ENCODE data around the gene ZFHX3. TPM values are rescaled to one million over a fixed set of nuclear protein-coding genes. Genes with fewer than 3 reads are reported as not detected.

Gene ZFHX3
- total RNA-seq, 1 experiment from 2014 or later, result 1.5 TPM

DNA sequence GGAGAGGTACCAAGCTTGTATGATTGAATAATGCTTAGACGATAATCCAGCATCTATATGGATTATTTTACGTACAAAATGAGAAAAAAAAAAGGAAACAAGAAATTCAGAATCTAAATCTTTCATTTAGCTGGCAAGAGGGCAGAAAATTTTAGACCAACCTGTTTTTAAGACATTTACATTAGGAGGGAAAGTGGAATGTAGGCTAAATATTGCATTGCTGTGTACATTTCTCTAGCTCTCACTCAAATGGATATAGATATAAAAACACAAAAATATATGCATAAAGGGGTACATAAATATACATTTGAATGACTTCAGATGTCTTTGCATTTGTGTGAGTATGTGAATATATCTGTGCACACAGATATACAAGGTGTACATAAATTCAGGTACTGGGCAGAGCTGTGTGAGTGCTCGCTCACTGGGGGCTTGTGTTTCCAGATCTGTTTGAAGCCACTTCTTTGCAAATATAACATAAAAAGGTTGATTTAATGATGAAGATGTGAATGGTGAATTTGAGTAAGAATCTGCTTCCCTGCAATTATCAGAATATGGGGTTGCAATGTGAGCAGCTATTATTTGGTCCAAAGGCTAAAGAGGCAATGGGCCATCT is 14.2 kb upstream of the ZFHX3 start:
- peaks cover 58 to 67% of the 10 kb centered on the region in 2 experiments for H3K4me1 Mint-ChIP-seq
- Histone ChIP-seq H2AK5ac (ENCODE audit: insufficient read length, low read length) (no peak overlapping the region), H3K56ac (ENCODE audit: insufficient read length, low read depth, low read length) (no peak overlapping the region), H3T11ph (ENCODE audit: low read length) (no peak overlapping the region), H2BK20ac (ENCODE audit: low read depth, low read length, poor library complexity, severe bottlenecking) (no peak overlapping the region), H4K91ac (ENCODE audit: insufficient read length, low read depth, low read length) (no peak overlapping the region), H3K79me2 (ENCODE audit: insufficient read depth, low read length) (no peaks in the 10 kb centered on the region), H3K23ac (ENCODE audit: insufficient read length, low read depth, low read length) (no peak overlapping the region), H2BK120ac (ENCODE audit: low read depth, low read length, poor library complexity, severe bottlenecking) (no peak overlapping the region), H3K9me3 (ENCODE audit: control insufficient read depth, low read depth, low read length) (no peaks in the 10 kb centered on the region), H4K8ac (replicated peaks; ENCODE audit: insufficient read length, low read depth, low read length) (no peak overlapping the region), H2BK5ac (ENCODE audit: insufficient read length, low read length) (no peak overlapping the region), H3K27me3 (ENCODE audit: insufficient read depth, low read length) (peaks cover 58% of the 10 kb centered on the region), H3K18ac (ENCODE audit: insufficient read length, low read depth, low read length) (no peak overlapping the region), H3K9ac (ENCODE audit: extremely low read depth, insufficient read length, low read length) (no peak overlapping the region), H4K5ac (ENCODE audit: insufficient read length, low read depth, low read length) (no peak overlapping the region), H3K23me2 (ENCODE audit: insufficient read length, low read depth, low read length, poor library complexity, severe bottlenecking) (peaks cover 13% of the 10 kb centered on the region), H3K79me1 (ENCODE audit: insufficient read depth, low read depth, low read length, poor library complexity, severe bottlenecking) (no peaks in the 10 kb centered on the region), H3K4ac (ENCODE audit: low read depth, low read length) (no peak overlapping the region), H3K4me2 (ENCODE audit: insufficient read depth, insufficient read length, low read length) (peak overlapping the region; percentile 51), H3K27ac (ENCODE audit: insufficient read length, low read depth, low read length) (no peak overlapping the region), H2BK12ac (ENCODE audit: insufficient read length, low read depth, low read length) (no peak overlapping the region), H4K20me1 (ENCODE audit: control insufficient read depth, insufficient read depth, insufficient read length) (peaks cover 2% of the 10 kb centered on the region), H2BK15ac (ENCODE audit: low read depth, low read length) (no peak overlapping the region), H2AFZ (ENCODE audit: low read length) (no peak overlapping the region), H3K4me1 (ENCODE audit: insufficient read depth, low read length) (peaks cover 2% of the 10 kb centered on the region; the same call in 1 of the 2 replicates), H3K14ac (ENCODE audit: insufficient read depth, low read length) (no peak overlapping the region)
- H3K9me3 Mint-ChIP-seq, result no peaks in the 10 kb centered on the region; a peak in 1 of 5 replicates
- no CpG with 5 or more reads among the region's 3 CpGs for WGBS (ENCODE audit: extremely low coverage, insufficient read length, low lambda C conversion rate)
- TF ChIP-seq, protein P1, sequence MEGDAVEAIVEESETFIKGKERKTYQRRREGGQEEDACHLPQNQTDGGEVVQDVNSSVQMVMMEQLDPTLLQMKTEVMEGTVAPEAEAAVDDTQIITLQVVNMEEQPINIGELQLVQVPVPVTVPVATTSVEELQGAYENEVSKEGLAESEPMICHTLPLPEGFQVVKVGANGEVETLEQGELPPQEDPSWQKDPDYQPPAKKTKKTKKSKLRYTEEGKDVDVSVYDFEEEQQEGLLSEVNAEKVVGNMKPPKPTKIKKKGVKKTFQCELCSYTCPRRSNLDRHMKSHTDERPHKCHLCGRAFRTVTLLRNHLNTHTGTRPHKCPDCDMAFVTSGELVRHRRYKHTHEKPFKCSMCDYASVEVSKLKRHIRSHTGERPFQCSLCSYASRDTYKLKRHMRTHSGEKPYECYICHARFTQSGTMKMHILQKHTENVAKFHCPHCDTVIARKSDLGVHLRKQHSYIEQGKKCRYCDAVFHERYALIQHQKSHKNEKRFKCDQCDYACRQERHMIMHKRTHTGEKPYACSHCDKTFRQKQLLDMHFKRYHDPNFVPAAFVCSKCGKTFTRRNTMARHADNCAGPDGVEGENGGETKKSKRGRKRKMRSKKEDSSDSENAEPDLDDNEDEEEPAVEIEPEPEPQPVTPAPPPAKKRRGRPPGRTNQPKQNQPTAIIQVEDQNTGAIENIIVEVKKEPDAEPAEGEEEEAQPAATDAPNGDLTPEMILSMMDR (conservative IDR thresholded peaks at IDR 0.05), result no peak
- H3K36me3 Mint-ChIP-seq (ENCODE audit: insufficient read depth in 1 of 3, low read depth in 3 of 3), result peaks cover 0 to 2% (median 0%) of the 10 kb centered on the region in 3 experiments; a peak in 1 of 7 replicates
- peak overlapping the region in 1 of 2 experiments; percentile 59; a peak in 3 of 5 replicates for H3K4me3 Mint-ChIP-seq
- no peak for DNase-seq
- H3K27me3 Mint-ChIP-seq (ENCODE audit: low read depth), result peaks cover 85% of the 10 kb centered on the region
- no peak overlapping the region for H3K27ac Mint-ChIP-seq

Measured in H9 (cell line).